Stimulated activated effector memory CD8-positive, alpha-beta T cell treated with anti-CD3 and anti-CD28 coated beads, Interleukin-12 subunit alpha, Interleukin-12 subunit beta, amount 100 ng/mL, for 72 hours (primary cell): ENCODE results near the gene STK32B.

ENCODE experiments used
- ATAC-seq: fragments of 150-1000 bp; cut with Tn5 transposase; 2 replicates; pipeline ENCODE4 v1.10.0; 2021
- DNase-seq, 2 donors: peaks; one replicate each; pipeline ENCODE4 v3.0.0; 2021 to 2022; ENCODE audit warnings: low spot score in 2 of 2
- H3K27ac Mint-ChIP-seq: one replicate; pipeline ENCODE4 v1.8.0; 2022; ENCODE audit warnings: mild to moderate bottlenecking, mixed read lengths
- H3K36me3 Mint-ChIP-seq: one replicate; pipeline ENCODE4 v1.8.0; 2022; ENCODE audit warnings: mild to moderate bottlenecking, mixed read lengths
- H3K4me1 Mint-ChIP-seq: one replicate; pipeline ENCODE4 v1.8.0; 2022; ENCODE audit warnings: mixed read lengths
- H3K4me3 Mint-ChIP-seq: one replicate; pipeline ENCODE4 v1.8.0; 2022; ENCODE audit warnings: mild to moderate bottlenecking, mixed read lengths
- H3K9me3 Mint-ChIP-seq: one replicate; pipeline ENCODE4 v1.8.0; 2022; ENCODE audit warnings: mixed read lengths

STK32B gene

DNA sequence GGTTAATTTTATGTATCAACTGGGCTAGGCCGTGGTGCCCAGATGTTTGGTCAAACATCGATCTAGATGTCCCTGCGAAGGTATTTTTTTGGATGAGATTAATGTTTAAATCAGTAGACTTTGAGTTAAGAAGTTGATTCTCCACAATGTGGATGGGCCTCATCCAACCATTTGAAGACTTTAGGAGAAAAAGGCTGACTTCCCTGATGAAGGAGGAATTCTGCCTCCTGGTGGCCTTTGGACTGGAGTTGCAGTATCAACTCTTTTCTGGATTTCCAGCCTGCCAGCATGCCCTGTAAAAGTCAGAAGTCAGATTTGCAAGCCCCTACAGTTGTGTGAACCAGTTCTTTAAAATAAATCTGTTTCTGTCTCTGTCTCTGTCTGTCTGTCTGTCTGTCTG is 91.4 kb downstream of the STK32B start:
- ATAC-seq (no peak), DNase-seq (no peak)
- no peaks in the 10 kb centered on the region for H3K4me1 Mint-ChIP-seq
- no peaks in the 10 kb centered on the region for H3K36me3 Mint-ChIP-seq
- no peak overlapping the region for H3K4me3 Mint-ChIP-seq
- no peak overlapping the region for H3K27ac Mint-ChIP-seq
- H3K9me3 Mint-ChIP-seq: peaks cover 4% of the 10 kb centered on the region

GRCh38 chr4:5143306-5143861 is 92.1 kb downstream of the STK32B start:
- ATAC-seq (no peak), DNase-seq (no peak)
- Mint-ChIP-seq H3K9me3 (peaks cover 4% of the 10 kb centered on the region), H3K27ac (no peak overlapping the region), H3K36me3 (no peaks in the 10 kb centered on the region), H3K4me3 (no peak overlapping the region), H3K4me1 (no peaks in the 10 kb centered on the region)

DNA sequence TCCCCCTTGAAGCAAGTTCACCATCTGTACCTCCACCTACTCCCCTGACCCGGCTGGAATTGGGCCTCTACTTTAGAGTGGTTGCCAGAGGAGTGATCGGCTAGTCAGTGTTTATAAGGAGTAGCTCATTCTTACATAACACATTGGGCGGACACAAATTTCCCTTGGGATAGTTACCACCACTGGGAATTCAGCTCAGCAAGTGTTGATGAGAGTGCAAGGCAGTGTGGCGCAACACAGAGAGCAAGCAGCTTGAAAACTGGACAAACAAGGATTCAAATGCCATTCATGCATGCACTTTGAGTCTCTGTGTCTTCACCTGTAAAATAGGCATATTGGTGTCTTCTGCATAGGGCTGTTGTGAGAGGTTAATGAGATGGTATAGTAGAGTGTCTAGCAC is 92.7 kb downstream of the STK32B start:
- no peaks in the 10 kb centered on the region for H3K36me3 Mint-ChIP-seq
- no peaks in the 10 kb centered on the region for H3K4me1 Mint-ChIP-seq
- DNase-seq: no peak
- no peak overlapping the region for H3K27ac Mint-ChIP-seq
- H3K4me3 Mint-ChIP-seq: no peak overlapping the region
- H3K9me3 Mint-ChIP-seq: no peaks in the 10 kb centered on the region
- no peak for ATAC-seq

GRCh38 chr4:5144384-5144783 is 93.1 kb downstream of the STK32B start:
- no peaks in the 10 kb centered on the region for H3K9me3 Mint-ChIP-seq
- DNase-seq (no peak), ATAC-seq (no peak)
- H3K27ac Mint-ChIP-seq: no peak overlapping the region
- H3K36me3 Mint-ChIP-seq: no peaks in the 10 kb centered on the region
- no peaks in the 10 kb centered on the region for H3K4me1 Mint-ChIP-seq
- no peak overlapping the region for H3K4me3 Mint-ChIP-seq

- Mint-ChIP-seq H3K4me1 (no peaks in the 10 kb centered on the region), H3K4me3 (no peak overlapping the region), H3K9me3 (no peaks in the 10 kb centered on the region), H3K36me3 (no peaks in the 10 kb centered on the region), H3K27ac (no peak overlapping the region)
- DNase-seq (no peak), ATAC-seq (no peak)
Observed at GRCh38 chr4:5146248-5146647, 95.0 kb downstream of the STK32B start.

- DNase-seq (no peak), ATAC-seq (no peak)
- Mint-ChIP-seq H3K4me3 (no peak overlapping the region), H3K27ac (no peak overlapping the region), H3K36me3 (no peaks in the 10 kb centered on the region), H3K9me3 (peaks cover 6% of the 10 kb centered on the region), H3K4me1 (no peaks in the 10 kb centered on the region)
Observed at GRCh38 chr4:5152521-5152920, 101.2 kb downstream of the STK32B start.

GRCh38 chr4:5156682-5157081 is 105.4 kb downstream of the STK32B start:
- H3K36me3 Mint-ChIP-seq: no peaks in the 10 kb centered on the region
- DNase-seq (no peak), ATAC-seq (no peak)
- no peaks in the 10 kb centered on the region for H3K4me1 Mint-ChIP-seq
- H3K9me3 Mint-ChIP-seq: peaks cover 6% of the 10 kb centered on the region
- no peak overlapping the region for H3K4me3 Mint-ChIP-seq
- no peak overlapping the region for H3K27ac Mint-ChIP-seq

DNA sequence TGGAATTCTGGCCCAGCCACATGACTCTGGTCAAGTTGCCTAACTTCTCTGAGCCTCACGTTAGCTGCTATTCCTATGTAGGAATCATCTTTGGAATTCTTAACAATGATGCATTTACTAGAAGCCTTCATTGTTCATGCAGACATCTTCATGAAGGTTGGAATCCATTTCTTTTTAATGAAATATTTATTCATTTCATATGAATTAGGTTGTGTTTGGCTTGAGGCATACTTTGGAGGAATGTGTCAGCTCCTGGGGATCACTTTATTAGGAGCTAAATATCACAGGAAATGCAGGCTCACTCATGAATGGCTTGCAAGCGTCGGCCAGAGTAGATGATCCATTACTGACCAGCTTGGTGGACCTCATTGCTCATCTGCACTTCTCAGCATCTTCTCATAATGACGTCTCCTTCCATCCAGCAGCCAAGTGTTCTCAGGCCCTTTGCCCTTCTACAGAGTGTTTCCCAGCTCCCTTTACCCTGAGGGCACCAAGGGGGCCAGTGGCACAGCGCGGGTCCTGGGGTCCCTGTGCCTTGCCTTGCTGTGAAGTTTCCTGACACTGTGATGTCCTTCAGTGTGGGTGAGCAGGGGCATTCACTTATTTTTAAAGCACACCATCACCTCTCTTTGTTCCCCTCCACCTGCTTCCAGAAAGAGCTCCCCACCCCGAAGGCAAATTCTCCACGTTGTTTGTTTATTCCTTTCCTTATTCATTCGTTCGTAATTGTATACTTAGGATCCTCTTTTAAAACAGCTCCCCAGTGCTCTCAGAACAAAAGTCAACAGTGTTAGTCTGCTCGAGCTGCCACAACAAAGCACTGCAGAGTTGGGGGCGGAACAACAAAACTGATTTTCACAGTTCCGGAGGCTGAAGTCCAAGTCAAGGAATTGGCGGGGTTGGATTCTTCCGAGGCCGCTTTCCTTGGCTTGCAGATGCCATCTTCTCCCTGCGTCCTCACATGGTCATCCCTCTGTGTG is 106.8 kb downstream of the STK32B start:
- H3K4me1 Mint-ChIP-seq: no peaks in the 10 kb centered on the region
- H3K4me3 Mint-ChIP-seq: no peak overlapping the region
- ATAC-seq (no peak), DNase-seq (peak in 1 of 2 donors; percentile 22)
- H3K9me3 Mint-ChIP-seq: peaks cover 6% of the 10 kb centered on the region
- no peak overlapping the region for H3K27ac Mint-ChIP-seq
- no peaks in the 10 kb centered on the region for H3K36me3 Mint-ChIP-seq

GRCh38 chr4:5158825-5159224 is 107.5 kb downstream of the STK32B start:
- no peaks in the 10 kb centered on the region for H3K4me1 Mint-ChIP-seq
- H3K27ac Mint-ChIP-seq: no peak overlapping the region
- DNase-seq (no peak), ATAC-seq (no peak)
- H3K9me3 Mint-ChIP-seq: peaks cover 6% of the 10 kb centered on the region
- H3K36me3 Mint-ChIP-seq: no peaks in the 10 kb centered on the region
- H3K4me3 Mint-ChIP-seq: no peak overlapping the region

DNA sequence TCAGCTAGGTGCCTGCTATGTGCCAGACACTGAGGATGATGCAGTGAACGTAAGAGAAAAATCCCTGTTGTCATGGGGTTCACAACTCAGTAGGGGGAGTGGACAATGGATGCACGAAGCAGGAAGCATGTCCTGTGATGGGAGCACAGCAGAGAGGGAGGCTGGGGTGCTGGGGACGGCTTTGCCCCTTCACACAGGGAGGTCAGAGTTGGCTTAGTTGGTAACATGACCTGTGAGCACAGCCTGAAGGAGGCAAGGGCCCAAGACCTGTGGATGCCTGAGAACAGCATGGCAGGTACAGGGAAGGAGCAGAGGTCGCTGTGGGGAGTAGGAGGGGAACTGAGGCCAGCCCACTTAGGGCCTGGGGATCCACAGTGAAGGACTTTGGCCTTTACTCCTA is 109.4 kb downstream of the STK32B start:
- no peak for DNase-seq
- Mint-ChIP-seq H3K4me3 (no peak overlapping the region), H3K4me1 (no peaks in the 10 kb centered on the region), H3K9me3 (peaks cover under 1% of the 10 kb centered on the region), H3K36me3 (no peaks in the 10 kb centered on the region), H3K27ac (no peak overlapping the region)
- ATAC-seq: no peak

DNA sequence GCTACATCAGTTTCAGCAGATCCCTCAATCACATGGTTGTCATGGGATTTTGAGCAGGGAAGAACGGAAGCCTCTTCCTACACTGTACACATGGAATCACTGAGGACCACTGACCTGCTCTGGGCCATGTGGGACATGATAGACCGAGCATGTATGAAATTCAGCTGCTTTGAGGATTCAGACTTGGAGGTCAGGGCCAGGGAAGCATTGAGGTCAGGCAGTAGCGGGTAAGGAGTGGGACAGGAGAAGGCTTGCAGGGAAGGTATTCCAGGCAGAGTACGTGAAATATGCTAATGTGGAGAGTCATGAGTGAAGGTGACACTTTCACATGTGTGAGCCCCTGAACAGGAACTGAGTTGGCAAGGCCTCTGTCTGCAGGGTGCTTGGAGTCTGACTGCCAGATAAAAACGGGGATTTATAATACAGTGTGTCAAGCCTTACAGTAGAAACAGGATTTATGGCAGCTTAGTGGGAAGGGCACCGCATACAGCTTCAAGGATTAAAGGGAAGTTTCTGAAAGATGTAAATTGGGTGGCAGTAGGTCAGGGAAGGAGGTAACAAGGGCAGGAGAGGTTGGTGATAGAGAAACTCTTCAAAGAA is 111.7 kb downstream of the STK32B start:
- Mint-ChIP-seq H3K4me3 (no peak overlapping the region), H3K9me3 (no peaks in the 10 kb centered on the region), H3K4me1 (no peaks in the 10 kb centered on the region), H3K36me3 (no peaks in the 10 kb centered on the region), H3K27ac (no peak overlapping the region)
- DNase-seq (no peak), ATAC-seq (no peak)

DNA sequence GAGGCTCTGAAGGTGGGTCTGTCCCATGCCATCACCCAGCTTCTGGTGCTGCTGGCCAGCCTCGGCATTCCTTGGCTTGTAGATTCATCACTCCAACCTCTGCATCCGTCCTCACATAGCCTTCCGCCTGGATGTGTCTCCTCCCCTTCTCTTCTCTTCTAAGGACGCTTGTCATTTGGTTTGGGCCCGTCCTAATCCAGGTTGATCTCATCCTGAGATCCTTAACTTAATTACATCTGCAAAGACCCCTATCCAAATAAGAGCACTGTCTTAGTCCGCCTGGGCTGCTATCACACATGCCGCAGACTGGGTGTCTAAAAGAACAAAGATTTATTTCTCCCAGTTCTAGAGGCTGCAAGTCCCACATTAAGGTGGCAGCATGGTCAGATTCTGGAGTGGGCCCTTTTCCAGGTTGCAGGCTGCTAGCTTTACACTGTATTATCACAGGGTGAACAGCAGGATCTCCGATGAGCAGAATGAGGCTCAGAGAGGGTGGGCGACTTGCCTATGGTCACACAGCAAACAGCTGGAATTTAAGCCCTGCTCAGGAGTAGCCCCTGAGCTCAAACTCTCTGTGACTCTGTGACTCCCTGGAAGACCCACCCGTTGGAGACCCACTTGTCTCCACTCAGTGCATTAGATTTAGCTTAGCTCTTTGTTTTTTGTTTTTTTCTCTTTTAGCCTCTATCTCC is 113.1 kb downstream of the STK32B start:
- Mint-ChIP-seq H3K36me3 (no peaks in the 10 kb centered on the region), H3K27ac (no peak overlapping the region), H3K4me3 (no peak overlapping the region), H3K4me1 (no peaks in the 10 kb centered on the region), H3K9me3 (peaks cover 2% of the 10 kb centered on the region)
- ATAC-seq: no peak
- DNase-seq: no peak

DNA sequence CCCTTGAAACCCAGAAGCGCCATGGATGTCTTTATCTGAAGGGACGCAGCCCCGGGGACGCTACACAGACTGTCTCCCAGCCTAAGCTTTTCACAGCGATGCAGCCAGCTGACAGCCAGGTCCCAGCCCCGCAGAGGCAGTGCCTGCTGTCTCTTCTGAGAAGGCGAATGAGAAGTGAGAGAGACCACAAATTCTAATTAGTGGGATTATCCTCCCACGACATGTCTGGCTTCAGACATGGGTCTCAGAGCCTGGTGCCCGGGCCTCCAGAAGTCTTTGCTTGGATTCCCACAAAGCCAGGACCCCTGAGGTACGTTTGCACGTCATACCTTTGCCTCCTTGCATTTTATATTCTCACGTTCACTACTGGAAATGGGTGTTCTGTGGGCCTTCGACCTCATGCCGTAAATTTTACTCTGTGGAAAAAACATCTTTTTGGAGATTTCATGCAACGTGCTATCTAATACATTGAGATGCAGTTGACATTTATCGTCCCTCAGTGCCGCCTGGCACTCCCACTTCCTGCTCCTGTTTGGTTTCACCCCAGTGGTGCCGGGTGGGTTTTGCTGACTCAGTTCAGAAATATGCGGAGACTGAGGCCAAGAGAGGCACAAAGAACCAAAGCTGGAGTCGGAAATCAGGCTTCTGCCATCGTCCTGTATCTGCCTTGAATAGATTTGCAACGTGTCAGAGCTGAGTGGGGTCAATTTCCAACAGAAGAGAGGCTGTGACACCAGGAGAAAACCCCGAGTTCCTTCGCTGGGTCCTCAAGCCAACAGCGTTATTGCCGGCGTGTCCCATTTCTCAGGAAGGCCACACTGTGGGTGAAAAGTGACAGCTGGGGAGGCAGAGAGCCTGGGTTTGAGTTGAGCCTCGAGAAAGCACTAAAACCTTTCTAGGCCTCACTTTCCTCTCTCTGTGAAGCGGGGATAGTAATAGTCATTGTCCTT is 114.4 kb downstream of the STK32B start:
- DNase-seq: no peak

DNA sequence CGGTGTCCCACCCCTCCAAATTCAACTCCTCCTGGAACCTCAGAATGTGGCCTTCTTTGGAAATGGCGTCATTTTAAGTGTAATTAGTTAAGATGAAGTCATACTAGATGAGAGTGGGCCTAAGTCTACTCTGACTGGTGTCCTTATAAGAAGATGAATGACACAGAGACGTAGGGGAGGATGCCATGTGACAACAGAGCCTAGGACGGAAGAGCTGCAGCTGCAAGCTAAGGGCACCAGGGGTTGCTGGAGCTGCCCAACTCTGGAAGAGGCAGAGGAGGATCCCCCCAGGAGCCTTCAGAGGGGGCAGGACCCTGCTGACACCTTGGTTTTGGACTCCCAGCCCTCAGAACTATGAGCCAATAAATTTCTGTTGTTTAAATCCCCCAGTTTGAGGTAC is 115.1 kb downstream of the STK32B start:
- no peak for ATAC-seq
- Mint-ChIP-seq H3K27ac (no peak overlapping the region), H3K9me3 (peaks cover 2% of the 10 kb centered on the region), H3K36me3 (no peaks in the 10 kb centered on the region), H3K4me3 (no peak overlapping the region), H3K4me1 (no peaks in the 10 kb centered on the region)
- no peak for DNase-seq

More for the DNA sequence above, 114.4 kb downstream of the STK32B start:
- no peaks in the 10 kb centered on the region for H3K36me3 Mint-ChIP-seq
- H3K4me3 Mint-ChIP-seq: no peak overlapping the region
- peaks cover 2% of the 10 kb centered on the region for H3K9me3 Mint-ChIP-seq
- no peak overlapping the region for H3K27ac Mint-ChIP-seq
- no peak for ATAC-seq
- no peaks in the 10 kb centered on the region for H3K4me1 Mint-ChIP-seq
